Lung (tissue), 12 donors: ENCODE data around the gene RAP1B. TPM values are rescaled to one million over a fixed set of nuclear protein-coding genes. Genes with fewer than 3 reads are reported as not detected.
A peak's percentile ranks its signal among the peaks of the same experiment; 100 is the strongest.

Experiments used
- ATAC-seq: fragments of 200-7000 bp; cut with Tn5 transposase; one replicate; pipeline ENCODE4 v1.9.1; 2020; ENCODE audit warnings: moderate number of reproducible peaks; ENCODE audit not compliant: insufficient read depth, low FRiP score
- DNase-seq, 3 donors: peaks; one replicate each; pipeline ENCODE4 v3.0.0-alpha.2; 2013 to 2017
- H3K27ac ChIP-seq, 2 donors: one replicate each; pipeline ENCODE4 v1.5.1; 2013; ENCODE audit warnings: mild to moderate bottlenecking in 2 of 2, moderate library complexity in 2 of 2, control low read depth in 1 of 2, inconsistent platforms in 1 of 2, low read depth in 1 of 2, low read length in 1 of 2
- H3K27me3 ChIP-seq, 3 donors: one replicate each; pipeline ENCODE4 v1.5.1; 2013; ENCODE audit warnings: low read length in 2 of 3; ENCODE audit not compliant: control insufficient read depth in 3 of 3, insufficient read depth in 3 of 3
- H3K36me3 ChIP-seq, 4 donors: one replicate each; pipeline ENCODE4 v1.5.1; 2013; ENCODE audit warnings: low read length in 4 of 4, mild to moderate bottlenecking in 1 of 4, moderate library complexity in 1 of 4; ENCODE audit not compliant: control insufficient read depth in 4 of 4, insufficient read depth in 4 of 4
- H3K4me1 ChIP-seq, 5 donors: one replicate each; pipeline ENCODE4 v1.5.1; 2013; ENCODE audit warnings: low read length in 5 of 5, mild to moderate bottlenecking in 2 of 5, moderate library complexity in 1 of 5; ENCODE audit not compliant: control insufficient read depth in 5 of 5, insufficient read depth in 5 of 5
- H3K4me3 ChIP-seq: one replicate; pipeline ENCODE4 v1.5.1; 2013; ENCODE audit warnings: mild to moderate bottlenecking, control low read depth, moderate library complexity
- H3K9ac ChIP-seq, 2 donors: one replicate each; pipeline ENCODE4 v1.5.1; 2013; ENCODE audit warnings: low read length in 2 of 2, control low read depth in 1 of 2; ENCODE audit not compliant: insufficient read depth in 1 of 2
- H3K9me3 ChIP-seq, 4 donors: one replicate each; pipeline ENCODE4 v1.5.1; 2013; ENCODE audit warnings: low read length in 3 of 4, mild to moderate bottlenecking in 1 of 4, moderate library complexity in 1 of 4; ENCODE audit not compliant: control insufficient read depth in 4 of 4, insufficient read depth in 3 of 4
- CTCF ChIP-seq: IDR thresholded peaks from 2 replicates; pipeline ENCODE4 v1.5.1; 2012; ENCODE audit warnings: mild to moderate bottlenecking; ENCODE audit errors: control extremely low read depth, extremely low read depth
- WGBS, 2 donors: extraction: QIAGEN DNeasy Blood & Tissue Kit; methylation state at CpG; one replicate each; pipeline ENCODE4 v1.1.7; 2013; 5-methylcytosine and 5-hydroxymethylcytosine counted together
- polyA plus RNA-seq, 2 donors: library from polyadenylated mRNA; stranded (reverse); fragments of 200-250 nt; gene quantifications; one replicate each; pipeline ENCODE4 v1.2.1, GENCODE V29; 2013
- total RNA-seq, 2 donors: library from RNA; depleted of rRNA in 1 of 2; stranded (reverse); fragments of >200 nt in 1 of 2; gene quantifications; one replicate each; pipeline ENCODE4 v1.2.1, GENCODE V29; 2014 to 2021
- donor health status: control.
- donor health status: control.
- donor health status: Bipolar disorder and iron deficiency.
- donor health status: healthy.
- donor health status: DM: yes; HTN: yes; CAD: no.

The RAP1B gene
- total and polyA plus RNA-seq, 4 donors, result 79.1 to 285 (median 172) TPM

- Histone ChIP-seq H3K27me3 (no peaks in the 10 kb centered on the region), H3K4me3 (no peak overlapping the region), H3K36me3 (peaks cover 0 to 2% (median 0%) of the 10 kb centered on the region in 4 donors), H3K9ac (peak overlapping the region in 1 of 2 donors; percentile 47), H3K9me3 (no peaks in the 10 kb centered on the region), H3K4me1 (peaks cover 0 to 62% (median 28%) of the 10 kb centered on the region in 5 donors), H3K27ac (no peak overlapping the region)
- WGBS, 2 donors, result 72 to 73% methylated on average over 4 of the region's 4 CpGs
- no peak for DNase-seq
- no peak for TF ChIP-seq CTCF
- ATAC-seq, result no peak
Observed at GRCh38 chr12:68617160-68617926, 6.6 kb downstream of the RAP1B start.

- no peak overlapping the region for H3K9ac ChIP-seq
- no peak for TF ChIP-seq CTCF
- H3K4me3 ChIP-seq, result no peak overlapping the region
- H3K27ac ChIP-seq, result no peak overlapping the region
- H3K36me3 ChIP-seq, result peaks cover 0 to under 1% (median 0%) of the 10 kb centered on the region in 4 donors
- no peak for ATAC-seq
- peak in 2 of 3 donors; percentile 34 to 54 for DNase-seq
- H3K27me3 ChIP-seq, result no peaks in the 10 kb centered on the region
- H3K4me1 ChIP-seq, result peaks cover 0 to 41% (median 17%) of the 10 kb centered on the region in 5 donors
- no peaks in the 10 kb centered on the region for H3K9me3 ChIP-seq
Observed at GRCh38 chr12:68619541-68619940, 8.8 kb downstream of the RAP1B start.

- no peak for DNase-seq
- Histone ChIP-seq H3K4me3 (no peak overlapping the region), H3K27me3 (no peaks in the 10 kb centered on the region), H3K4me1 (peaks cover 0 to 38% (median 17%) of the 10 kb centered on the region in 5 donors), H3K27ac (no peak overlapping the region), H3K36me3 (peaks cover 0 to 5% (median 0%) of the 10 kb centered on the region in 4 donors), H3K9ac (no peak overlapping the region), H3K9me3 (no peaks in the 10 kb centered on the region)
- 78 to 82% methylated on average over 10 of the region's 10 CpGs for WGBS, 2 donors
- ATAC-seq, result no peak
- TF ChIP-seq CTCF, result no peak
Observed at GRCh38 chr12:68620519-68621471, 10.1 kb downstream of the RAP1B start.
